Immature natural killer cell (primary cell): ENCODE data around the gene PGLYRP1. TPM values are rescaled to one million over a fixed set of nuclear protein-coding genes. Genes with fewer than 3 reads are reported as not detected.

Experiments
- DNase-seq, 3 donors: peaks; one replicate each; pipeline ENCODE4 v3.0.0; 2022; ENCODE audit warnings: mixed read lengths in 1 of 3
- H3K27ac Mint-ChIP-seq, 6 donors: one replicate each; pipeline ENCODE4 v1.8.0; 2020; ENCODE audit warnings: mixed read lengths in 6 of 6, mild to moderate bottlenecking in 5 of 6, inconsistent platforms in 4 of 6, moderate library complexity in 3 of 6
- H3K27me3 Mint-ChIP-seq, 3 donors: one replicate each; pipeline ENCODE4 v1.8.0; 2020 to 2021; ENCODE audit warnings: low read depth in 3 of 3, mild to moderate bottlenecking in 3 of 3, mixed read lengths in 3 of 3, moderate library complexity in 3 of 3, inconsistent platforms in 1 of 3
- H3K36me3 Mint-ChIP-seq, 3 donors: one replicate each; pipeline ENCODE4 v1.8.0; 2020; ENCODE audit warnings: mixed read lengths in 3 of 3, inconsistent platforms in 2 of 3, mild to moderate bottlenecking in 2 of 3
- H3K4me1 Mint-ChIP-seq, 2 donors: one replicate each; pipeline ENCODE4 v1.8.0; 2020; ENCODE audit warnings: inconsistent platforms in 2 of 2, mild to moderate bottlenecking in 2 of 2, mixed read lengths in 2 of 2, moderate library complexity in 1 of 2
- H3K4me3 Mint-ChIP-seq, 5 donors: one replicate each; pipeline ENCODE4 v1.8.0; 2020; ENCODE audit warnings: mild to moderate bottlenecking in 5 of 5, mixed read lengths in 5 of 5, inconsistent platforms in 3 of 5, moderate library complexity in 3 of 5
- H3K9me3 Mint-ChIP-seq, 6 donors: one replicate each; pipeline ENCODE4 v1.8.0; 2020; ENCODE audit warnings: mild to moderate bottlenecking in 6 of 6, mixed read lengths in 6 of 6, inconsistent platforms in 4 of 6, moderate library complexity in 3 of 6
- polyA plus RNA-seq, 3 donors: library from polyadenylated mRNA; unstranded; fragments of 300-500 nt; fragmentation: Illumina TruSeq; gene quantifications; one replicate each; pipeline ENCODE4 v1.2.3, GENCODE V29; 2021

PGLYRP1 gene, protein sequence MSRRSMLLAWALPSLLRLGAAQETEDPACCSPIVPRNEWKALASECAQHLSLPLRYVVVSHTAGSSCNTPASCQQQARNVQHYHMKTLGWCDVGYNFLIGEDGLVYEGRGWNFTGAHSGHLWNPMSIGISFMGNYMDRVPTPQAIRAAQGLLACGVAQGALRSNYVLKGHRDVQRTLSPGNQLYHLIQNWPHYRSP
- polyA plus RNA-seq, result not detected

GRCh38 chr19:46022431-46023310, at the start of gene PGLYRP1:
Gene PGLYRP1, minus strand, starts transcription at chr19:46023053. Its CDS starts 32 bp downstream, at chr19:46023021.
- no peak for DNase-seq
- H3K27me3 Mint-ChIP-seq, result peaks cover 8 to 27% (median 14%) of the 10 kb centered on the region in 3 donors
- peaks cover 5 to 18% of the 10 kb centered on the region in 2 donors for H3K4me1 Mint-ChIP-seq
- peaks cover 0 to 4% (median 0%) of the 10 kb centered on the region in 3 donors for H3K36me3 Mint-ChIP-seq
- H3K9me3 Mint-ChIP-seq, result no peaks in the 10 kb centered on the region
- no peak within 1 kb of the TSS for H3K4me3 Mint-ChIP-seq
- peak within 1 kb of the TSS in 1 of 6 donors; percentile 49 for H3K27ac Mint-ChIP-seq

GRCh38 chr19:46069806-46070341, 47.0 kb upstream of the PGLYRP1 start:
- H3K27me3 Mint-ChIP-seq, result peaks cover 0 to 21% (median 7%) of the 10 kb centered on the region in 3 donors
- no peaks in the 10 kb centered on the region for H3K36me3 Mint-ChIP-seq
- H3K9me3 Mint-ChIP-seq, result no peaks in the 10 kb centered on the region

GRCh38 chr19:46068345-46069258, 45.7 kb upstream of the PGLYRP1 start:
- no peaks in the 10 kb centered on the region for H3K9me3 Mint-ChIP-seq
- peaks cover 0 to 17% (median 11%) of the 10 kb centered on the region in 3 donors for H3K27me3 Mint-ChIP-seq
- no peak overlapping the region for H3K4me3 Mint-ChIP-seq
- DNase-seq, result no peak
- H3K4me1 Mint-ChIP-seq, result no peaks in the 10 kb centered on the region
- no peaks in the 10 kb centered on the region for H3K36me3 Mint-ChIP-seq
- H3K27ac Mint-ChIP-seq, result no peak overlapping the region

More at GRCh38 chr19:46069806-46070341, 47.0 kb upstream of the PGLYRP1 start:
- Mint-ChIP-seq H3K4me1 (no peaks in the 10 kb centered on the region), H3K4me3 (no peak overlapping the region), H3K27ac (no peak overlapping the region)
- DNase-seq, result no peak

- H3K4me3 Mint-ChIP-seq, result no peak overlapping the region
- H3K9me3 Mint-ChIP-seq, result no peaks in the 10 kb centered on the region
- peaks cover 3 to 21% (median 11%) of the 10 kb centered on the region in 3 donors for H3K27me3 Mint-ChIP-seq
Measured at GRCh38 chr19:46067691-46068090, 44.8 kb upstream of the PGLYRP1 start.

DNA sequence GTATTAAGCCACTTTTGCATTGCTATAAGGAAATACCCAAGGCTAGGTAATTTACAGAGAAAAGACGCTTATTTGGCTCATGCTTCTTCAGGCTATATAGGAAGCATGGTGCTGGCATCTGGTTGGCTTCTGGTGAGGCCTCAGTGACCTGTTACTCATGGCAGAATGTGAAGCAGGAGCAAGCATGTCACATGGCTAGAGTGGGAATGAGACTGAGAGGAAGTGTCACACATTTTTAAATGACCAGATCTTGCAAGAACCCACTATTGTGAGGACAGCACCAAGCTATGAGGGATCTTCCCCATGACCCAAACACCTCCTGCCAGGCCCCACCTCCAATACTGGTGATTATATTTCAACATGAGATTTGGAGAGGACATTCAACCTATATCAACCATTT, 43.6 kb upstream of the PGLYRP1 start:
- Mint-ChIP-seq H3K36me3 (no peaks in the 10 kb centered on the region), H3K27ac (no peak overlapping the region), H3K27me3 (peaks cover 3 to 24% (median 13%) of the 10 kb centered on the region in 3 donors), H3K9me3 (no peaks in the 10 kb centered on the region), H3K4me1 (no peaks in the 10 kb centered on the region), H3K4me3 (no peak overlapping the region)
- DNase-seq, result no peak

More at GRCh38 chr19:46067691-46068090, 44.8 kb upstream of the PGLYRP1 start:
- Mint-ChIP-seq H3K36me3 (no peaks in the 10 kb centered on the region), H3K4me1 (no peaks in the 10 kb centered on the region), H3K27ac (no peak overlapping the region)
- no peak for DNase-seq

GRCh38 chr19:46065486-46066071, 42.7 kb upstream of the PGLYRP1 start:
- Mint-ChIP-seq H3K27ac (no peak overlapping the region), H3K36me3 (no peaks in the 10 kb centered on the region), H3K27me3 (peaks cover 5 to 19% (median 12%) of the 10 kb centered on the region in 3 donors), H3K4me1 (no peaks in the 10 kb centered on the region), H3K4me3 (peak overlapping the region in 1 of 5 donors; percentile 25), H3K9me3 (no peaks in the 10 kb centered on the region)
- DNase-seq, result no peak

- H3K36me3 Mint-ChIP-seq, result no peaks in the 10 kb centered on the region
- H3K27me3 Mint-ChIP-seq, result peaks cover 10 to 17% (median 12%) of the 10 kb centered on the region in 3 donors
- H3K9me3 Mint-ChIP-seq, result no peaks in the 10 kb centered on the region
- H3K4me1 Mint-ChIP-seq, result no peaks in the 10 kb centered on the region
- no peak overlapping the region for H3K4me3 Mint-ChIP-seq
- DNase-seq, result no peak
- H3K27ac Mint-ChIP-seq, result no peak overlapping the region
Measured at GRCh38 chr19:46063201-46063600, 40.3 kb upstream of the PGLYRP1 start.

GRCh38 chr19:46060012-46060411, 37.2 kb upstream of the PGLYRP1 start:
- DNase-seq, result no peak
- H3K9me3 Mint-ChIP-seq, result no peaks in the 10 kb centered on the region
- no peak overlapping the region for H3K27ac Mint-ChIP-seq
- peaks cover 14 to 28% (median 14%) of the 10 kb centered on the region in 3 donors for H3K27me3 Mint-ChIP-seq
- no peaks in the 10 kb centered on the region for H3K36me3 Mint-ChIP-seq
- no peaks in the 10 kb centered on the region for H3K4me1 Mint-ChIP-seq
- H3K4me3 Mint-ChIP-seq, result no peak overlapping the region

- H3K4me3 Mint-ChIP-seq, result no peak overlapping the region
- no peaks in the 10 kb centered on the region for H3K9me3 Mint-ChIP-seq
- no peak overlapping the region for H3K27ac Mint-ChIP-seq
- peaks cover 13 to 28% (median 14%) of the 10 kb centered on the region in 3 donors for H3K27me3 Mint-ChIP-seq
- no peaks in the 10 kb centered on the region for H3K36me3 Mint-ChIP-seq
- H3K4me1 Mint-ChIP-seq, result no peaks in the 10 kb centered on the region
- DNase-seq, result no peak
Measured at GRCh38 chr19:46058778-46059177, 35.9 kb upstream of the PGLYRP1 start.

DNA sequence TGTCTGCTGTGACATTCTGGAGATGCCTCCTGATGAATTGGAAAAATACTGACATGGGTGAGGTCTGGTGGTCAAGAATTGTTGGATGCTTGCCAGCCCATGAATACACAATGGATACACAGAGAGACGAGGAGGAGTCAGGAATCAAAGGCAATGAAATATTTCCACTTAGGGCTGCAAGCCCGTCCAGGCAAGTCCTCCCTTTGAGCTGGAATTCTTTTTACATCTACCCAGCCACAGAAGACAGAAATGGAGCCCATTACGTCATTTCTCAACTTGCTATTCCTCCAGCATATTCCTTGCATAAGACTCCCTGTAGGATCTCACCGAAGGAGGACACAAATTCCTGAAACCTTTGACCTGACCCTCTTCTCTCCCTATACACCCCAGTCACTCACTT, 33.7 kb upstream of the PGLYRP1 start:
- no peaks in the 10 kb centered on the region for H3K4me1 Mint-ChIP-seq

DNA sequence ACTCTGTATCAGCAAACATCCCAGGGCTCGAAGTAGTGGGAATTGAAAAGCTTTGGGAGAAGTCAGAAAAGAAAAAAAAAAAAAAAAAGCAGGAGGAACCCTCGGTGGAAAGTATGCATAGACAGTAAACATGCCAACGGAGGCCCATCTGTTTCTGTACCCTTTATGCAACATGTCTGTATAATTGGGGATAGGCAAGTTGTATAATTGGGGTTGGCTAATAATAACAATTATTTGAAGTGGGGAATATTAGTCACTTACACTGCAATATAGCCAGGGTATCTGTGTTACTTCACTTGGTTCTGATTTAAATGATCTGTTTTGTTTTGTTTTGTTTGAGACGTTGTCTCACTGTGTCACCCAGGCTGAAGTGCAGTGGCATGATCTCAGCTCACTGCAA, 30.0 kb upstream of the PGLYRP1 start:
- no peak for DNase-seq
- Mint-ChIP-seq H3K27ac (no peak overlapping the region), H3K4me3 (no peak overlapping the region), H3K36me3 (no peaks in the 10 kb centered on the region), H3K9me3 (no peaks in the 10 kb centered on the region), H3K4me1 (no peaks in the 10 kb centered on the region), H3K27me3 (peaks cover 11 to 18% (median 16%) of the 10 kb centered on the region in 3 donors)

More for the DNA sequence above, 33.7 kb upstream of the PGLYRP1 start:
- no peak overlapping the region for H3K4me3 Mint-ChIP-seq
- H3K27me3 Mint-ChIP-seq, result peaks cover 13 to 22% (median 15%) of the 10 kb centered on the region in 3 donors
- DNase-seq, result no peak
- no peaks in the 10 kb centered on the region for H3K36me3 Mint-ChIP-seq
- H3K9me3 Mint-ChIP-seq, result no peaks in the 10 kb centered on the region
- no peak overlapping the region for H3K27ac Mint-ChIP-seq

GRCh38 chr19:46049597-46049996, 26.7 kb upstream of the PGLYRP1 start:
- Mint-ChIP-seq H3K9me3 (no peaks in the 10 kb centered on the region), H3K36me3 (no peaks in the 10 kb centered on the region), H3K4me3 (no peak overlapping the region), H3K27me3 (peaks cover 8 to 14% (median 10%) of the 10 kb centered on the region in 3 donors), H3K4me1 (no peaks in the 10 kb centered on the region), H3K27ac (no peak overlapping the region)
- no peak for DNase-seq

- H3K27ac Mint-ChIP-seq, result no peak overlapping the region
Measured at GRCh38 chr19:46043519-46043918, 20.7 kb upstream of the PGLYRP1 start.

More at GRCh38 chr19:46043519-46043918, 20.7 kb upstream of the PGLYRP1 start:
- Mint-ChIP-seq H3K4me3 (no peak overlapping the region), H3K9me3 (peaks cover 0 to 4% (median 0%) of the 10 kb centered on the region in 6 donors), H3K36me3 (no peaks in the 10 kb centered on the region), H3K4me1 (no peaks in the 10 kb centered on the region), H3K27me3 (peaks cover 7 to 22% (median 11%) of the 10 kb centered on the region in 3 donors)
- no peak for DNase-seq
